ENCODE results near the gene SERPINH1.

SERPINH1 gene

DNA sequence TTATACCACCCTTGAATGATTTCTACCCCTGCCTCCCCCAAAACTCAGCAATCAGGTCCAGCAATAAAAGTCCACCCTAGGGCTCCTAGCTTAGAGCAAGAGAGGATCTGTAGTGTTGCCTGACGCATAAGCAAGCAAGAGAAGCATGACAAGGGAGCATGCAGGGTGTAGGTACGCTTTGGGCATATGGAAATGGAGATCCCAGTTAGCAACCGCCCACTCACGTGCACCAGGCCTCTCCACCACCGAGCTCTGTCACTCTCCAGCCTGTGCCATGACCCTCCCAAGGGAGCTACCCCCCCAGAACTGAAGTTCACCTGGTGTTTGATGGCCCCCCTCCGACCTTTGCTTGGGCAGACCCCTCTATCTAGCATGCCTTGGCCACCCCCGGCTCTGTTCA, 39.4 kb downstream of the SERPINH1 start:
- TF ChIP-seq, protein P1, sequence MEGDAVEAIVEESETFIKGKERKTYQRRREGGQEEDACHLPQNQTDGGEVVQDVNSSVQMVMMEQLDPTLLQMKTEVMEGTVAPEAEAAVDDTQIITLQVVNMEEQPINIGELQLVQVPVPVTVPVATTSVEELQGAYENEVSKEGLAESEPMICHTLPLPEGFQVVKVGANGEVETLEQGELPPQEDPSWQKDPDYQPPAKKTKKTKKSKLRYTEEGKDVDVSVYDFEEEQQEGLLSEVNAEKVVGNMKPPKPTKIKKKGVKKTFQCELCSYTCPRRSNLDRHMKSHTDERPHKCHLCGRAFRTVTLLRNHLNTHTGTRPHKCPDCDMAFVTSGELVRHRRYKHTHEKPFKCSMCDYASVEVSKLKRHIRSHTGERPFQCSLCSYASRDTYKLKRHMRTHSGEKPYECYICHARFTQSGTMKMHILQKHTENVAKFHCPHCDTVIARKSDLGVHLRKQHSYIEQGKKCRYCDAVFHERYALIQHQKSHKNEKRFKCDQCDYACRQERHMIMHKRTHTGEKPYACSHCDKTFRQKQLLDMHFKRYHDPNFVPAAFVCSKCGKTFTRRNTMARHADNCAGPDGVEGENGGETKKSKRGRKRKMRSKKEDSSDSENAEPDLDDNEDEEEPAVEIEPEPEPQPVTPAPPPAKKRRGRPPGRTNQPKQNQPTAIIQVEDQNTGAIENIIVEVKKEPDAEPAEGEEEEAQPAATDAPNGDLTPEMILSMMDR (IDR thresholded peaks at IDR 0.05; ENCODE audit: low read depth, low read length) = no peak
- no peak for DNase-seq (ENCODE audit: extremely low read depth, low read depth)

GRCh38 chr11:75602951-75603350, 40.9 kb downstream of the SERPINH1 start:
- DNase-seq (ENCODE audit: extremely low read depth, low read depth) = no peak
- TF ChIP-seq, protein P1 (IDR thresholded peaks at IDR 0.05; ENCODE audit: low read depth, low read length) = no peak

GRCh38 chr11:75603791-75604736, 42.0 kb downstream of the SERPINH1 start:
- TF ChIP-seq, protein P1 (IDR thresholded peaks at IDR 0.05; ENCODE audit: low read depth, low read length) = no peak
- DNase-seq (ENCODE audit: extremely low read depth, low read depth) = peak; percentile 81

DNA sequence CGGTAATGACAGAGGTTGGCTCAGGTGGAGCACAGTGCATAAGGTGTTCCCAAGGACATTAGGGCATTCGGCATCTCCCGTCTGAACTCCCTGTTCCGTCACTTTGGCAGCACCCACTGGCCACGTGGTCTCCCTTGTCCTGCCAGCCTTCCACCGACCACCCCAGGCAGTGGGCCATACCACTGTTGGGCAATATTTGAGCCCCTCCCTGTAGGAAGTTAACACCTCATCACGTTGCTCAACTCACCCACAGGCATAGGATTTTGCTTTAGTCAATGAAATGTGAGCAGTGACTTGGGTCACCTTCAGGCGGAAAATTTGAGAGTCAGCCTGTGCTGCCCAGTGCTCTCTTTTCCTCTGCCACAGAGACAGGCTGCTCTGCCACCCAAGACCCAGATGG, 44.0 kb downstream of the SERPINH1 start:
- TF ChIP-seq, protein P1 (IDR thresholded peaks at IDR 0.05; ENCODE audit: low read depth, low read length) = no peak
- DNase-seq (ENCODE audit: extremely low read depth, low read depth) = no peak

GRCh38 chr11:75611823-75612222, 49.8 kb downstream of the SERPINH1 start:
- TF ChIP-seq, protein P1 (IDR thresholded peaks at IDR 0.05; ENCODE audit: low read depth, low read length) = no peak
- no peak for DNase-seq (ENCODE audit: extremely low read depth, low read depth)

GRCh38 chr11:75615751-75616150, 53.7 kb downstream of the SERPINH1 start:
- TF ChIP-seq, protein P1 (IDR thresholded peaks at IDR 0.05; ENCODE audit: low read depth, low read length) = no peak
- DNase-seq (ENCODE audit: extremely low read depth, low read depth) = no peak

- no peak for DNase-seq (ENCODE audit: extremely low read depth, low read depth)
- TF ChIP-seq, protein P1 (IDR thresholded peaks at IDR 0.05; ENCODE audit: low read depth, low read length) = no peak
These were observed 54.2 kb downstream of the SERPINH1 start for GRCh38 chr11:75616281-75616680.

Data from AG09319 (cell line).